PFSK-1 (cell line): Measurements from ENCODE around the gene KATNIP.

Source experiments
- FOXP2 ChIP-seq: optimal IDR thresholded peaks from 2 replicates; pipeline ENCODE3; 2011; ENCODE audit warnings: borderline replicate concordance, control low read depth, inconsistent platforms; ENCODE audit not compliant: insufficient read depth; ENCODE audit errors: extremely low read length, extremely low read depth
- POLR2AphosphoS5 ChIP-seq: IDR thresholded peaks from 2 replicates; pipeline ENCODE4 v1.6.1; 2012; ENCODE audit warnings: low read depth, mild to moderate bottlenecking, control low read depth, low read length, moderate library complexity
- SIN3A ChIP-seq: IDR thresholded peaks from 2 replicates; pipeline ENCODE4 v1.6.1; 2012; ENCODE audit warnings: mild to moderate bottlenecking, low read length, moderate library complexity, borderline replicate concordance; ENCODE audit not compliant: insufficient read depth
- TAF1 ChIP-seq: IDR thresholded peaks from 2 replicates; pipeline ENCODE4 v1.6.1; 2012; ENCODE audit warnings: low read length, control low read depth, borderline replicate concordance; ENCODE audit not compliant: insufficient read depth
- TF ChIP-seq, protein P1 (sequence below), 2 experiments: IDR thresholded peaks; 2 replicates each; pipeline versions ENCODE4 v1.6.1 to v1.8.0; 2011 to 2012; ENCODE audit warnings: low read depth in 2 of 2, low read length in 2 of 2, control low read depth in 1 of 2, inconsistent platforms in 1 of 2, mild to moderate bottlenecking in 1 of 2, moderate library complexity in 1 of 2; ENCODE audit not compliant: insufficient read depth in 1 of 2

KATNIP gene

DNA sequence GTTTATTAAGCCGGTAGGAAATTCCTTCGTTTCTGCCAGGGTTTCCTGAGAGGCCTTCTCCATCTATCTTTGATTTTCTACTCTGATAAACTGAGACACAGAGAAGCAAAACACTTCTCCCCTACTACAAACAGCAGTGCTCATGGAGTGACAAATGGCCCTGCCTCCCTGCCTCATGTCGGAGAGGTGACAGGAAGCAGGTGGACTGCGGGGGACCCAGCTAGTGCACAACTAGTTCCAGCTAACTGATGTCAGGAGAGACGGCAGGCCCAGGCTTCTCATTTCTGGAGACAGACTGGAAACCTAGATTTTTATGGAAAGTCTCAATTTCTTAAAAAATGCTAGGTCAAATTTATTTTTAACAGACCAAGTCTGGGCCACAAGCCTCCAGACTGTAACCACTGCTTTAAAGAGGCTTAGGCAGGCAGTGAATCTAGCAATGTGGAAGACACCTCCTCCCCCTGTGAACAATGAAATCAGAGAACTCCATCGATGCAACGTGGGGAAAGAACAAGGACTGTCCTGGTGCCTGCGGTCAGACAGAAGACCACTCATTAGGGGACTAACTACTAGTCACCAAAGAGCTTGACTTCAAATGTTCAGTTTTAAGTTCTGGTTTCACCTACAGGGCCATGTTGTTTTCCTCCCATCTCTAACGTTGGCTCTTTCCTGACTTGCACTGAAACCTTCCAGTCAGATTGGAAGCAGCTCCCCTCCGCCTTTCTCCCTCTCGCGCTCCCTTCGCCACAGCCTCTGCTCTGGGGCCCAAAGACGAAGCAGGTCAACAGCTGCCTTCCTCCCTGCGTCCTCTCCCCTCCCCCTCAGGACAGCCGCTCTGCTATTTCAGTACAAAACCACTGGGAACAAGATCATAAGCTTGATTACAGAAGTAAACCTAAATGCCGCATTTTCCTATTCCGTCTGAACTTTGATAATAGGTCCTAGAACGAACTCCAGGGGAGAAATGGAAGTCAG lies 17.8 kb upstream of the KATNIP start:
- TF ChIP-seq POLR2AphosphoS5, result no peak
- no peak for TF ChIP-seq SIN3A
- TF ChIP-seq, protein P1, sequence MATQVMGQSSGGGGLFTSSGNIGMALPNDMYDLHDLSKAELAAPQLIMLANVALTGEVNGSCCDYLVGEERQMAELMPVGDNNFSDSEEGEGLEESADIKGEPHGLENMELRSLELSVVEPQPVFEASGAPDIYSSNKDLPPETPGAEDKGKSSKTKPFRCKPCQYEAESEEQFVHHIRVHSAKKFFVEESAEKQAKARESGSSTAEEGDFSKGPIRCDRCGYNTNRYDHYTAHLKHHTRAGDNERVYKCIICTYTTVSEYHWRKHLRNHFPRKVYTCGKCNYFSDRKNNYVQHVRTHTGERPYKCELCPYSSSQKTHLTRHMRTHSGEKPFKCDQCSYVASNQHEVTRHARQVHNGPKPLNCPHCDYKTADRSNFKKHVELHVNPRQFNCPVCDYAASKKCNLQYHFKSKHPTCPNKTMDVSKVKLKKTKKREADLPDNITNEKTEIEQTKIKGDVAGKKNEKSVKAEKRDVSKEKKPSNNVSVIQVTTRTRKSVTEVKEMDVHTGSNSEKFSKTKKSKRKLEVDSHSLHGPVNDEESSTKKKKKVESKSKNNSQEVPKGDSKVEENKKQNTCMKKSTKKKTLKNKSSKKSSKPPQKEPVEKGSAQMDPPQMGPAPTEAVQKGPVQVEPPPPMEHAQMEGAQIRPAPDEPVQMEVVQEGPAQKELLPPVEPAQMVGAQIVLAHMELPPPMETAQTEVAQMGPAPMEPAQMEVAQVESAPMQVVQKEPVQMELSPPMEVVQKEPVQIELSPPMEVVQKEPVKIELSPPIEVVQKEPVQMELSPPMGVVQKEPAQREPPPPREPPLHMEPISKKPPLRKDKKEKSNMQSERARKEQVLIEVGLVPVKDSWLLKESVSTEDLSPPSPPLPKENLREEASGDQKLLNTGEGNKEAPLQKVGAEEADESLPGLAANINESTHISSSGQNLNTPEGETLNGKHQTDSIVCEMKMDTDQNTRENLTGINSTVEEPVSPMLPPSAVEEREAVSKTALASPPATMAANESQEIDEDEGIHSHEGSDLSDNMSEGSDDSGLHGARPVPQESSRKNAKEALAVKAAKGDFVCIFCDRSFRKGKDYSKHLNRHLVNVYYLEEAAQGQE (IDR thresholded peaks at IDR 0.05; ENCODE audit: insufficient read depth in 1 of 2, low read depth in 2 of 2, low read length in 2 of 2), result no peak
- no peak for TF ChIP-seq FOXP2
- no peak for TF ChIP-seq TAF1

DNA sequence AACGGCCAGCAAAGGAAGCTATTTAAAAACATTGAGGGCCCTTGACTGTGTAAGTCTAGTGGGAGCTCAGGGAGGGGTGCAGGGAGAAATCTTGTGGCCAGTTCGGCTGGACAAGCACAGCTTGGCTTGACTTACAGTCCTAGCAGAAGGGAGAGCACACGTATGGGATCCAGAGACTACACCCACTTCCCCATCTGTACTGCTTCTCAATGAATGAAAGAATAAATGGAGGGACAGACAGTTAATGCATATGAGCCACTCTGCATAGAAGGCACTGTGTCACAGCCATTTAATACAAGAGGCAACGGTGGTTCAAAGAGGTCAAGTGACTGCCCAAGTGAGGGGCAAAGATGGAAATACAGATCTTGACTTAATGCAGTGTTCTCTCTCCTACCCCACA lies 15.7 kb upstream of the KATNIP start:
- TF ChIP-seq SIN3A (no peak), TAF1 (no peak), FOXP2 (no peak), POLR2AphosphoS5 (no peak)
- TF ChIP-seq, protein P1 (IDR thresholded peaks at IDR 0.05; ENCODE audit: insufficient read depth in 1 of 2, low read depth in 2 of 2, low read length in 2 of 2), result no peak

DNA sequence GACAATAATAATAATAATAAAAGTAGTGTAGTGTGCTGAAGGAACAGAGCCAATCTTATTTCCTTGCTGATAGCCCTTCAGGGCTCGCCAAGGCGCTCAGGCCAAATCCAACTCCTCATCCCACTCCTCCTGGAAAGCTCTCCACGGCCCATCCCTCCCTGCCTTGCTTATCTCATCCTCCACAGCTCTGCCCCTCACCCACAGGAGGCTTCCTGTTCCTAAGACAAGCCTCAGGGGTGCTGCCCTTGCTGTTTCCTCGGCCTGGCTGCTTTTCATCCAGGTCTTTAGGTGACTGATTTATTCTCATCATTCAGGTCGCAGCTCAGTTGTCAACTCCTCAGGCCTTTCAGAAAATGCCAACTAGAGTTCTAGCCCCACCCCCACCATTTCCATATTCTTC lies 11.4 kb upstream of the KATNIP start:
- TF ChIP-seq SIN3A (no peak), FOXP2 (no peak), POLR2AphosphoS5 (no peak), TAF1 (no peak)
- TF ChIP-seq, protein P1 (IDR thresholded peaks at IDR 0.05; ENCODE audit: insufficient read depth in 1 of 2, low read depth in 2 of 2, low read length in 2 of 2), result no peak

DNA sequence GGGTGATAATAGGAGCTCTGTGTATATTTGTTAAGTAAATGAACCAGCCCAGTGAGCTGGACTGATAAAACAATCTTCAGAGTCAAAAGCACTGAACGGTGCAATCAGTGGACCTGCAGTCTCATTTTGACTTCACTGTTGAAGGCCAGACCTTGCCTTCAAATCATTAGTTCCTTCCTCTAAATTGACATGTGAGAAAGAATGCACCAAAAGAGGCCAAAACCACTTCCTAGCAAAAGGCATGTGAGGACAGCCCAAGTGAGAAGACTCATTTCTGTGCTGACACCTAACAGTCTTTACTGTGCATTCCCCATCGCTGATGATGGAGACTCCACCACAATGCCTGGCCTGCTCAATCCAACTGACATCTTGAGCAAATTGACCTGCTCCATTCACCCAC lies 10.8 kb upstream of the KATNIP start:
- TF ChIP-seq, protein P1 (IDR thresholded peaks at IDR 0.05; ENCODE audit: insufficient read depth in 1 of 2, low read depth in 2 of 2, low read length in 2 of 2), result no peak
- TF ChIP-seq POLR2AphosphoS5 (no peak), SIN3A (no peak), TAF1 (no peak)

DNA sequence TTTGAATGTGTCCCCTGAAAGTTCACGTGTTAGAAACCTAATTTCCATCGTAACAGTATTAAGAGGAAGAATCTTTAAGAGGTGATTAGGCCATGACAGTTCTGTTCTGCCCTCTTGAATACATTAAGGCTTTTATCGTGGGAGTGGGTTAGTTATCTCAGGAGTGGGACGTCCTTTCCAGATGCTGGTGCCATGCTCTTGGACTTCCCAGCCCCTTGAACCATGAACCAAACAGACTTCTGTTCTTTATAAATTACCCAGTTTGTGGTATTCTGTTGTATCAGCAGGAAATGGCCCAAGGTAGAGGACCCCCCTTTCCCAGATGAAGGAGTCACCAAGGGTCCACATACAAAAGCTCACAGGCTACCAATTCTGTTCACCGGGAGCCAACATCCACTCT lies 10.3 kb upstream of the KATNIP start:
- TF ChIP-seq SIN3A (no peak), TAF1 (no peak), FOXP2 (no peak), POLR2AphosphoS5 (no peak)
- TF ChIP-seq, protein P1 (IDR thresholded peaks at IDR 0.05; ENCODE audit: insufficient read depth in 1 of 2, low read depth in 2 of 2, low read length in 2 of 2), result no peak
